Mammary epithelial cell (primary cell): Measurements from ENCODE around the gene TSPAN17.

Experiments used
- EZH2 ChIP-seq: IDR thresholded peaks from 2 replicates; pipeline ENCODE4 v1.6.1; 2012; ENCODE audit warnings: low read length, inconsistent platforms, borderline replicate concordance
- TF ChIP-seq, protein P1 (sequence below), 2 donors: IDR thresholded peaks in 1 of 2; conservative IDR thresholded peaks in 1 of 2; 2 replicates each; pipeline ENCODE4 v1.5.1; 2011 to 2012; ENCODE audit warnings: inconsistent platforms in 2 of 2, low read length in 2 of 2, mild to moderate bottlenecking in 2 of 2, control low read depth in 1 of 2, low read depth in 1 of 2; ENCODE audit not compliant: insufficient read depth in 1 of 2; ENCODE audit errors: extremely low read depth in 1 of 2

DNA sequence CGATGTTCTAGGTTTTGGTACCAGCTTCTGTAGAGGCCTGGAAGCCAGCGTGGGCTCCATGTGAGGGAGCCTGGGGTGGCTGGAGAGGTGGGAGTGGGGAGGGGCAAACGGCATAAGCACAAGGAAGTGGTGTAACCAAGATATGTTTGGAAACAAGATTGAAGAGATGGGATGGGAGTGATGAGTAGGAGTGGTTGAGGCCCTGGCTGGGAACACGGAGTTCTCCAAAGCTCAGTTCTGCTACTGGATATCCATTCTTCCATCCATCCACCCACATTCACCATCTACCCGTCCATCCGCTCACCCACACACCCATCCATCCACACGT is 12.2 kb downstream of the TSPAN17 start:
- TF ChIP-seq, protein P1, sequence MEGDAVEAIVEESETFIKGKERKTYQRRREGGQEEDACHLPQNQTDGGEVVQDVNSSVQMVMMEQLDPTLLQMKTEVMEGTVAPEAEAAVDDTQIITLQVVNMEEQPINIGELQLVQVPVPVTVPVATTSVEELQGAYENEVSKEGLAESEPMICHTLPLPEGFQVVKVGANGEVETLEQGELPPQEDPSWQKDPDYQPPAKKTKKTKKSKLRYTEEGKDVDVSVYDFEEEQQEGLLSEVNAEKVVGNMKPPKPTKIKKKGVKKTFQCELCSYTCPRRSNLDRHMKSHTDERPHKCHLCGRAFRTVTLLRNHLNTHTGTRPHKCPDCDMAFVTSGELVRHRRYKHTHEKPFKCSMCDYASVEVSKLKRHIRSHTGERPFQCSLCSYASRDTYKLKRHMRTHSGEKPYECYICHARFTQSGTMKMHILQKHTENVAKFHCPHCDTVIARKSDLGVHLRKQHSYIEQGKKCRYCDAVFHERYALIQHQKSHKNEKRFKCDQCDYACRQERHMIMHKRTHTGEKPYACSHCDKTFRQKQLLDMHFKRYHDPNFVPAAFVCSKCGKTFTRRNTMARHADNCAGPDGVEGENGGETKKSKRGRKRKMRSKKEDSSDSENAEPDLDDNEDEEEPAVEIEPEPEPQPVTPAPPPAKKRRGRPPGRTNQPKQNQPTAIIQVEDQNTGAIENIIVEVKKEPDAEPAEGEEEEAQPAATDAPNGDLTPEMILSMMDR (conservative IDR thresholded peaks at IDR 0.05 in 1 of 2, IDR thresholded peaks at IDR 0.05 in 1 of 2; ENCODE audit: extremely low read depth in 1 of 2, insufficient read depth in 1 of 2, low read depth in 1 of 2, low read length in 2 of 2), result no peak
- no peak for TF ChIP-seq EZH2
